ENCODE results near the gene CPTP.

GRCh38 chr1:1358433-1359271 is 34.0 kb downstream of the CPTP start, which contains the start of gene MXRA8:
- TF ChIP-seq POLR2A (IDR thresholded peaks at IDR 0.05; ENCODE audit: low read depth, low read length) (no peak), TAF1 (IDR thresholded peaks at IDR 0.05; ENCODE audit: borderline replicate concordance, low read depth, low read length) (no peak), POLR2AphosphoS5 (IDR thresholded peaks at IDR 0.05; ENCODE audit: low read depth, low read length) (no peak)

All from GM12892 (cell line).